ENCODE data around the gene CELF3.
"Not testable (repeated sequence)": the region's sequence is repeated elsewhere in the genome, so short reads cannot be mapped to it uniquely, and the experiment has no call there.

Gene CELF3
- total RNA-seq: 0 reads per million in 4 donors

DNA sequence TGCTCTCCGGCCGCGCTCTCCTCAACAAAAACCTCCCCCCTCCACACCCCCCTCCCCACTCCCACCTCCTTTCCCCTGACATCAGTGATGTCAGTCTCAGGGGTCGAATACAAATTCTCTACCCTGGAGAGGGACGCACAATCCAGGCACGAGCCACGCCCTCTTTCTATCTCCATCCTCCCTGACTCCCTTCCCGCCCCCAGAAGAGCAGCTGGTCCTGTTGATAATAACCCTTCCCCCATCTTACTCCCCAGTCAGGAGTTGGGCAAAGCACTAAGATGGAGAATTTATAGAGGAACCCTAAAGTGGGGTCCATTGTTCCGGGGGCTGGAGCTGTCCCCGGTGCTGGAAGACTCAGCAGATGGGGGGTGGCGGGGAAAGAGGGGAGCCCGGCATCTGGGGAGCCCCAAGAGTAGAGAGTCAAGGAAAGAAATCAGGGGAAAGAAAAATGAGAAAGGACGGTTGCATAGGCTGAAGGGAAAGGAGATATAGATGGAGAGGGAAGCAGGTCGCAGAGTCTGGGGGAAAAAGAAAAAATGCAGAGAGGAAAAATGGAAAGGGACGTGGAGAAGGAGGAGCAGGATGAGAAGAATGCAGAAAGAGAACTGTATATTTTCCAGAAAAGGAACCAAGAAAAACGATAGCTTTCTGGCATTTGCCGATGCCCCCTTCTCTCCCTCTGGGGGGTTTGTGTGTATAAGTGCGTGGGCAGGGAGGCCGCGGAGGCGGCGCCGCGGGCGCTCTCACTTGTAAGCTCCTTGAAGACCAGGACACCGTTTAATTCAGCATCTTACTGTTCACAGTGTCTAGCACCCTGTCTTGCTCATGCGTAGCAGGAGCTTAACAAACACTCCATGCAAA lies at the start of gene CELF3:
Gene CELF3, minus strand, starts transcription at position 33 of the 861 bp plus-strand sequence. CDS start 783 bp downstream, outside the sequence.
- peak in 1 of 5 donors; percentile 14 for DNase-seq

DNA sequence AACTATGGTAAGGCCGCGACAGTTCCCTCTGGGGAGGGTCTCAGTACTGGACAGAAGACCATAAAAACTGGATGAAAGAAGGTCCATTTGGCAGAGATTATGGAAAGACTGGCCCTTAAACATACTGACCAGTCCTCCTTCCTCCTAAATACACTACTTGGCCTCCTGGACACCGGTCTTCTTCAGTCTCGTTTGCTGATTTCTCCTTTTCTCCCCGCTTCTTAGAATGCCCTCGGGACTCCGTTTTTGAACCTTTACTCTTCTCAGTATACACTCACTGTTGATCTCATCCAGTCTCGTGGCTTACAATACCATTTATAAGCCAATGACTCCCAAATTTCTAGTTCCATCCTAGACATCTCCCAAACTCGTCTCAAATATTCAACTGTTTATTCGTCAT lies 47.4 kb upstream of the CELF3 start:
- no peak for DNase-seq

DNA sequence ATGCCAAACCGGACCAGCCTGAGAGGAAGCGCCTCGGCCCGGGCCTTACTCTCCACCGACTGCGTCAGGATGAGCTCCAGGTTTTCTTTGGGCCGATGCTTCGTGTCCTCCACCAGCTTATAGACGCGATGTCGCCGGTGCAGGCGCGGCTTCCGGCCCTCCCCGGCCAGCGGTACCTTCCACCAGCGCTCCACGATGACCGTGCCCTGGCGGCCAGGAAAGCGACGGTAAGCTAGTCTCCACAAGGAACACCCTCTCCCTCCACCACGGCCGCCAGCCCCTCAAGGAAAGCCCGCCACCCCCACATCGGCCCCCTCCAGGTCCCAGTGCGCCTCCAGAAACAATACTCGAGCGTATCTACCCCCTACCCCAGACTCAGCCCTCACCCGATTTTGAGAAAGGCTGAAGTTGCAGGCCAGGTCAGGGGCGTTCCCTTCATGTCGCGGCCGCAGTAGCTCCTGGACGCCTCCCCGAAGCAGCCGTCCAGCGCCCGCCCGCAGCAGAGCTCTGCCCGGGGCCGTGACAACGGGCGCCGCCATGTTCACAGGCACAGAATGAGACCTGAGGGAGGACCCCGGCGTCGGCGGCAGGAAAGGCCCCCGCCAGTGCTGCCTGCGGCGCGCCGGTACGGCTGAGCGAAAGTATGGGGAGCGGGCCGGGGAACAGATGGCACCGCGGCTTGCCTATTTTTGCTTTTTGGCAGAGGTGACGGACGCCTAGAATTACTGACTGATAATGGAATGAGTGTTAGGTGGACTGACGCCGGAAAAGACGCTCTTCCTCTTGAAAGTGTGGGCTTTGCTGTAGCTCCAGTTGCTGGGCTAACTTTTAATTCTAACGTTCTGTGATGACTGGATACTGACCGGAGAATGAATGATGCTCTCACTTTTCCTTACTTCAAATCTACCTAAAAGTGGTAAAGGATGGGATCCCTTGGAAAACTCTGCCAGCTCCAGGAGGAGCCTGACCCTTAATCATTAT lies 46.6 kb upstream of the CELF3 start, which contains the start of gene MRPL9:
Gene MRPL9, minus strand, starts transcription at position 556 of the 981 bp plus-strand sequence. Its CDS starts 17 bp downstream, at position 539.
- peak; percentile 58 to 88 (median 76) for DNase-seq

DNA sequence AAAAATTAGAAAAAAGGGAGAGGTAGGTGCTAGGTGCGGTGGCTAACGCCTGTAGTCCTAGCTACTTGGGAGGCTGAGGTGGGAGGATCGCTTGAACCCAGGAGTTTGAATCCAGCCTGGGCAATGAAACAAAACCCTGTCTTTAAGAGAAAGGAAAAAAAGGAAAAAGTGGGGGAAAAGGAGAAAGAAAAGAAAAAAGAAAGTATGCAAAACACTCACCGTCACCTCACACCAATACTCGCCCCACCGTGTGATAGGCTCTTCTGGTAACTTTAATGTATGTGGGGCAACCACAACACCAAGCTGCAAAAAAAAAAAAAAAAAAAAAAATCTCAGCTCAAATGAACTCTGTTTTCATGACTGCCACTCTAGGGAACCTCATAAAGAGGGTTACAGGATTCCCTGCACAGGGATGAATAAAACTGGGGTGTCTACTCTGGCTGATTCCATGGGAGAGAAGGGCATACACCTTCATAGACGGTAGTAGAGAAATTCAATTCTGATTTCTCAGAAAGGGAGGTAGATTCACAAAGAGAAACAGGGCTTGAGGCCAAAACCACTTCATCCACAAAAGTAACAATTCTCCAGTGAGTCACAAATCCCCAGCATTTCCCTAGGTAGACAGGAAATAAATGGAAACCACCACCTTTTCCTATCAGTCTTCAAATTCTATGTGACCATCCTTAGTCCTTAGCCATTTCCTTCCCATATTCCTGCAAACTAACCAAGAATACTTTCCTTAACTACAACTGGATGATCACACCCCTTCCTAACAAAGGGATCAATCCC lies 44.2 kb upstream of the CELF3 start:
- no peak for DNase-seq

DNA sequence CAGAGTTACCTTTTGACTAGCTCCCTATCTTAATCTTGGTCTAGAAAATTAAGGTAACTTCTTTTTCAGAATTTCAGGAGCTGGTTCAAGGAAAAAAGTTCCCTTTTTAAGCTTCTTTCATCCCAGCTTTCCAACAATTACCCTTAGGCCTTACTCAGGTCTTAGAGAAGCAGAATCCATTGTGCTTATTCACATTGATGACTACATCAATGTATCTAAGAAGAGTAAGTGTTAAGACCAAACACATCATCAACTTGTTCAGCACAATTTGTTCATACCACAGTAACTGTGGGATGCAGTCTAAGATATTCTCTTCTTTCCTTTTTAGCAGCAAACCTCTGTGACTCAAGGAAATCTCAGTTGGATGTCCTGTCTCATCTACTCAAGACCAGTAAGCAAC lies 42.6 kb upstream of the CELF3 start:
- DNase-seq: no peak

DNA sequence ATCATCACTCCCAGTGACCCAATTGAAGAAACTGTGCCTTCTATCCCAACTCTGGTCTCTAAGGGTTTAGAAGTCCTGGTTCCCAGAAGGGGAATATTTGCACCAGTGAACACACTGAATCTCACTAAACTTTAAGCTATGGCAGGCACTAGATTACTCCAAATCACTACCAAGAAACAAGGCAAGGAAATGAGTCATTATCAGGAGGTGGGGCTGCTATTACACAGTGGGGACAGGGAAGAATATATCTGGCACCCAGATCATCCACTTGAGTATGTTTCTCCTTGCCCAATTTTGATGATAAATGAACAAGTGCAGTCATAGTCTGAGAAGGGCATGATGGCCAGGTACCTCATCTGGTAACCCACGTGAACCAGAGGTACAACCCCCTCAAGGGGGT lies 39.7 kb upstream of the CELF3 start:
- peak in 1 of 5 donors; percentile 12 for DNase-seq

DNA sequence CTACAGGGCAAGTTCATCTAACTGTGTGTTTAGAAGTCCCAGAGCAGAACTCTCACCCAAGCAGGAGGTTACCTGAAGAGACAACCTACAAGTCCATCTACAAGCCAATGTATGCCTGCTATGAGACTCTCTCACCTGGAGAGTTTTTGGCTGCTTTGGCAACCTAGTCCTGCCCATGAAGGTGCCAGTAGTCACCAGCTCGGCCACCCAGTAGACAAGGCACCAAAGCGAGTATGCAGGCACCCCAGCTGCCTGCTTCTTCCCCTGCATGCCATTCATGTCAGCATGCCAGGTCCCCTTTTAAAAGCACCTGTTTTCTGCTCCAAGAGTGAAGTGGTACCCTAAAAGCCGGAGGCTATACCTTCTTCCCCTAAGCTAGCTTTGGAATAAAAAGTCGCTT lies 24.9 kb upstream of the CELF3 start:
- no peak for DNase-seq

DNA sequence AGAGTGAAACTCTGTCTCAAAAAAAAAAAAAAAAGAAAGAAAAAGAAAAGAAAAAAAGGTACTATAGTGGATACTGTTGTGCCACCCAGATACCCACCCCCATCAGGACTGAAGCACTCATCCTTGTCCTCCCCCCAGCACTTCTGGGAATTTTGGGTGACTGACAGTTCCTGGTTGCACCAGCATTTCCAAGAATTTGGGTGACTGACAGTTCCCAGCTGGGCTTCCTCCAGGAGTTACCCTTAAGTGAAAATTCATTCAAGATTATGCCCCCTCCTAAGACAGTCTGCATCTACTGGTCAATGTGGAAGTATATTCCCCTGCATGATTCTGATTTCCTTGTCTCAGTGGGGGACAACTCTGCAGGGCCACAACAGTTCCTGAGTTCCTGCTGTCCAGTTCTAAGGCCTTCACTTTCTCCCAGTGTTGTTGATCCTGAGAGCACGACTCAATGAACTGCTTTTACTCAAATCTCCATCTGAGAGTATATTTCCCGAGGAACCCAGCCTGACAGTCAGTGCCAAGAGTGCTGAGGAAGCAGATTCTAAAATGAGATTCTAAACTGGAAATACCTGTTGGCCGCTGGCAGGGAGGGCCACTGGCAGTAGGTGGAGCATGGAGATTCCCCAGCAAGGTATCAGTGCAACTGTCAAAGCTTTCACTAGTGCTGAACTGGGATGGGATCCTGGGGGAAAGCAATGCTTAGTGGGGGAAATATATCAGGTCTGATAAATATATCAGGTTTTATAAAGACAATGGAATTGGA lies 23.2 kb upstream of the CELF3 start:
- no peak for DNase-seq

DNA sequence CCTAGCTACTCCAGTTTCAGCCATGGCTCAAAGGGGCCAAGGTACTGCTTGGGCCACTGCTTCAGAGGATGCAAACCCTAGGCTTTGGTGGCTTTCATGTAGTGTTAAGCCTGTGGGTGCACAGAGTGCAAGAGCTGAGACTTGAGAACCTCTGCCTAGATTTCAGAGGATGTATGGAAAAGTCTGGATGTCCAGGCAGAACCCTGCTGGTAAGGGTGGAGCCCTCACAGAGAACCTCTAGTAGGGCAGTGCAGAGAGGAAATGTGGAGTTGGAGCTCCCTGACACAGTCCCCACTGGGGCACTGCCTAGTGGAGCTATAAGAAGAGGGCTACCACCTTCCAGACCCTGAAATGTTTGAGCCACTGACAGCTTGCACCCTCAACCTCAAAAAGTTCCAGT lies 20.9 kb upstream of the CELF3 start:
- no peak for DNase-seq

DNA sequence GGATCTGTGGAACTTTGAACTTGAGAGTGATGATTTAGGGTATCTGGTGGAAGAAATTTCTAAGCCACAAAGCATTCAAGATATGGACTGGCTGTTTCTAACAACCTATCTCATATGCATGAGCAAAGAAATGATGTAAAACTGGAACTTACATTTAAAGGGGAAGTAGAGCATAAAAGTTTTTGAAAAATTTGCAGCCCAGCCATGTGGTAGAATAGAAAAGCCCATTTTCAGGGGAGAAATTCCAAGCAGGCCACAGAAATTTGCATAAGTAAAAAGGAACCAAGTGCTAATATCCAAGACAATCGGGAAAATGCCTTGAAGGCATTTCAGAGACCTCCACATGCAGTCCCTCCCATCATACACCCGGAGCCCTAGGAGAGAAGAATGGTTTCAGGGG lies 20.4 kb upstream of the CELF3 start:
- no peak for DNase-seq

DNA sequence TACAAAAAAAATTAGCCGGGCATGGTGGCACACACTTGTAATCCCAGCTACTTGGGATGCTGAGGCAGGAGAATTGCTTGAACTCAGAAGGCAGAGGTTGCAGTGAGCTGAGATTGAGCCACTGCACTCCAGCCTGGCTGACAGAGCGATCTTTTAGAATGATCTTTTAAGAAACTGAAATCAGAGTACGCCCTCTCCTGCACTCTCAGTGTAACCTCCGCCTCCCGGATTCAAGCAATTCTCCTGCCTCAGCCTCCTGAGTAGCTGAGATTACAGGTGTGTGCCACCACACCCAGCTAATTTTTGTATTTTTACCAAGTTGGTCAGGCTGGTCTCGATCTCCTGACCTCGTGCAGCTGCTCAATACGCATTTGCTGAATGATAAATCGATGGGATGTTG lies 17.4 kb upstream of the CELF3 start:
- not testable (repeated sequence) for DNase-seq

DNA sequence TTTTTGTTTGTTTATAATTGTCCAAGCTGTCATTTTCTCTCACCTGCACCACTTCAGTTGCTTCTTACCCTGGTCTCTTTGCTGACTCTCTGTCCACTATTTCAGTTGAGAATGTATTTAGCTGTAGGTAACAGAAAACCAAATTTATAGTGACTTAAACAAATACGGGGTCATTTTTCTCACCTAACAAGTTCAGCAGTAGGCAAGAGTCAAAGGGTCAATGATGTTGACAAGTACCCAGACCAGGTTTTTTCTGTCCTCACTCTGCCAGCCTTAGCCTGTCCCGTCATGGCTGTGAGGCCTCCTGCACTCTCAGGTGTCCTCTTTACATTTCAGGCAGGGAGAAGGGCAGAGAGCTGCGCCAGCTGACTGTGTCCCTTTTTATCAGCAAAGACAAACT lies 16.5 kb upstream of the CELF3 start:
- DNase-seq: no peak

DNA sequence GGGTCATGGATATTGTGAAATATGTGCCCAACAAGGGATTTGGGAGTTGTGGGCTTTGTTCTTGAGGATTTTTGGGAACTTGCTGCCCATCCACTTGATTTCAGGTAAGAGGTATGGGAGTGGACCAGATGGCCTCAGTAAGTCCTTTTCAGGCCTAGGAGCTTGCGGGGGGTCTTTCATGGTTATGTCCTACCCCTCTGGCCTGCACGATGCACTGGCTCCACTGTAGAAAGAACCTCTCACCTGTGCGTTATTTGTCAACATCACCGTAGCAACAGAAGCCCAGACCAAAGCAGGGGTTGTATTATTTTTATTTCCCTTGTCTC lies 13.3 kb upstream of the CELF3 start:
- DNase-seq: no peak

DNA sequence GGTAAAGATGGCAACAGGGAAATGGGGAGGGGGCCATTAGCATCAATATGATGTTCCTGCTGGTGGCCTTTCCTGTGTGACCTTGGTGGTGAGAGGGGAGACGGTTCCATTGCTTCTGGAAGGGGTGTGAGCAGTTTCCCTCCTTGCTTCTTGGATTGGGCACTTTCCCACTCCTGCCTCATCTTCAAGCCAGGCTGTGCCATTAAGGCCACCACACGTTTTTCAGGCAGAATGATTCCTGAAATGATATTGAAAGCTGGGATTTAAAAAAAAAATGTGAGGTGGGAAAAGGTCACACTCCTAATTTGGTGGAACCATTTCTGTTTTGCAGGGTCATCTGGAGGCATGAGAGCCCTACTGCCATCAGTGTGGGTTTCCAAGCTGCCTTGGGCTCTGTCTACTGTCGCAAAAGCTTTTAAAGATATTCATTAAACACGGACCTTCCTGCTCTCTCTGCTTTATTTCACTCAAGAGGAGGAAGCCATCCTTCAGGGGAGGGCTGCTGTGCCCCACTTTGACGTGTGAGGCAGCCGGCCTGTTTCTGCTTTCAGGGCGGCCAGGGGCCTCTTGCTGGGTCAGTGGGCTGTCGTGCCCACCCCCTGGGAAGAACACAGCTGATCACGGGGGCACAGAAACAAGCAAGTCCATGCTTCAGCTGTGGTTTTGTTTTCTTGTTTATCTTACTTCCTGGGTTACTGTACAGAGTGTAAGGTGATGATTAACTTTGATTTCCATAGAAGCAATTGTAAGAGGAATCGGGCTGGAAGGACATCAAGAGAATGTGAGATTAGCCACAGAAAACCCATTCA lies 12.8 kb upstream of the CELF3 start:
- no peak for DNase-seq

DNA sequence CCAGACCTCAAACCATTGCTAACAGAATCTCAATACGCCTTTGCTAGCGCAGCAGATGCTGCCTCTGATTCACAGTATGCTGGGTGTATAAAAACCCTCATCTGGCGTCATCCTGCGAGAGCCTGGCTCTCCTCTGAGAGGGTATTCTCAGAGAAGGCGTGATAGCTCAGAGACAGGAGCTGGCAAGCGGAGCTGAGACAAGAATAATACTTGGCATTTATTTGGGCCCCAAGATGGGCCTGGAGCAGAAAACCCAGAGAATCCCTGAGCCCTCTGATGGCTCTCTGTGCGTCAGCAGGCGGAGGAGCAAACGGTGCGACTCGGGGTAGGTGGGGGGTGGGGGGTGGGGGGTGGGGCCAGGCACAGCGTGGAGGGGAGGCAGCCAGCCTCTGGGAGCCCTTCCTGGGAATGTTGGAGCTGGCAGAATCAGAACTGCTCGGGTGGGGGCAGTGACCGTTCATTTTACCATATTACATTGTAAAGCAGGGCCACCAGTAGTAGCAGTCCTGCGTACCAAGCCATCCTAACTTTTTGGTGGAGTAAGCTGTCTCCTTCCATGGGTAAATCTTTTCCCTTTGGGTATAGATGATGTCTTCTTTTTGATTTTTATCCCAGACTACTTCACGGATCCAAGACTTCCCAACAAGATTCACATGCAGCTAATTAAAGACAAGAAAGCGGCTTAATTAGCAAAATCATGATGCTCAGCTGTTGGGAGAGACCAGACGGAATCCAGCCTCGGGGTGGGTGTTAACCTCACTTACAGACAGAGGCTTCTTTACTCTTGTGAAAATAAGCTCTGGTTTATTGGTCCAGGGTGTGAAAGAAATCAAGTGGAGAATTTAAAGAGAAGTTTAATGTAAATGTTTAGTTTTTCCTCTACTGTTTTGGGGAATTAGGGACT lies 11.8 kb upstream of the CELF3 start:
- DNase-seq: no peak

DNA sequence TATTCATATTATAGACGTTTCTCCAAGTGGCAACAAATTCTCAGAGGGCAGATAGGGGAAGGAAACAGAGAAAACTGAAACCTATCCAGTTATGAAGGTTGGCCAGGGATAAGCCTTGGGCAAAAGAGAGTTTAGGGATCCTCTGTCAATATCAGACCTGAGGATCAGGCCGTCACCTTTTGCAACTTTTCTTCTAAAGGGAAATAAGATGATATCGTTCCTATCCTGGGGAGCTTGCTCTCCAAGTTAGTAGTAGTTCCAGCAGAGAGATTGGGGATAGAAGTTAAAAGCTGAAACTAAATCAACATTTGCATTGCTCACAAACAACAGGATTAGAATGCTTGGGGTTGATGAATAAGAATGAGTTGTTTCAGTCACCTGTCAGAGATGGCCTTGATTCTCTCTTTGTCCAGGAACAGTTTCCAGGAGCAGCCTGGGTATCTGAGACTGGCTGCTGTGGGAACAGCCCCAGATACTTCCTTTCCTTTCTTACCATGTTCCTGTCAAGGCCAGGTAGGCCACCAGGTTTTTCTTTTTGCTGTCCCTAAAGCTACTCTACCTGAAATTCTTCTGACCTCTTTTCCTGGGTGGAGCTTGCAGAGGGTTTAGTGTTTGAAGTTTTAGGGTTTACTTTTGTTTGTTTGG lies 7.2 kb upstream of the CELF3 start:
- DNase-seq: no peak

DNA sequence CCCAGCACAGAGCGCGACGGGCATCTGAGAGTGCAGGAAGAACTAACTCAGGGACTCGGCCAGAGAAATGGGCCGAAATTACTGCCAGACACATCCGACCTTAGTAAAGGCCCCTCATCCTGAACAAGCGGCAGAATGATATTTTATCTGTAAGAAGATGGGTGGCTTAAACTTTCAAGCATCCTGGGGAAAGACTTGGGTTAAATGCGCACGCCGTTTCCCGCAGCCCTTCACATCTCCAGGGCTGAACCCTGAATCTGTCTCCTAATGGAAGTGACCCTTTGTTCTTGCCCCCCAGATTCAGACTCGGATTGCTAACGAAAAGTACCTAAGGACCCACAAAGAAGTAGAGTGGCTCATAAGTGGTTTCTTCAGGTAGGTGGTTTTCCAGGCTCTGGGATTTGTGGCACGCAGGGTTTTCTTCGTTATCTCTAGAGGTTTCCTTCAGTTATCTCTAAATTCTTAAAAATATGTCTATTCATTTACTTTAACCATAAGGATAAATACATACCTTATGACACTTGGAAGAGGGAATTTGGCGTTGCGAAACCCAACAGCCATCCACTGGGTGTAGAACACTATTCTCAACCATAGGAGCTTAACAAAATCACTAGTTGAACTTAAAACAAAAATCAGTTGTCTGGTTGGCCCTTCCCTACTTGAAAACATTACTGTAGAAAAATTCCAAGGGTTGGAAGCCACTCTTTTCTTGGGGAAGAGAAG lies 5.3 kb upstream of the CELF3 start:
- no peak for DNase-seq

DNA sequence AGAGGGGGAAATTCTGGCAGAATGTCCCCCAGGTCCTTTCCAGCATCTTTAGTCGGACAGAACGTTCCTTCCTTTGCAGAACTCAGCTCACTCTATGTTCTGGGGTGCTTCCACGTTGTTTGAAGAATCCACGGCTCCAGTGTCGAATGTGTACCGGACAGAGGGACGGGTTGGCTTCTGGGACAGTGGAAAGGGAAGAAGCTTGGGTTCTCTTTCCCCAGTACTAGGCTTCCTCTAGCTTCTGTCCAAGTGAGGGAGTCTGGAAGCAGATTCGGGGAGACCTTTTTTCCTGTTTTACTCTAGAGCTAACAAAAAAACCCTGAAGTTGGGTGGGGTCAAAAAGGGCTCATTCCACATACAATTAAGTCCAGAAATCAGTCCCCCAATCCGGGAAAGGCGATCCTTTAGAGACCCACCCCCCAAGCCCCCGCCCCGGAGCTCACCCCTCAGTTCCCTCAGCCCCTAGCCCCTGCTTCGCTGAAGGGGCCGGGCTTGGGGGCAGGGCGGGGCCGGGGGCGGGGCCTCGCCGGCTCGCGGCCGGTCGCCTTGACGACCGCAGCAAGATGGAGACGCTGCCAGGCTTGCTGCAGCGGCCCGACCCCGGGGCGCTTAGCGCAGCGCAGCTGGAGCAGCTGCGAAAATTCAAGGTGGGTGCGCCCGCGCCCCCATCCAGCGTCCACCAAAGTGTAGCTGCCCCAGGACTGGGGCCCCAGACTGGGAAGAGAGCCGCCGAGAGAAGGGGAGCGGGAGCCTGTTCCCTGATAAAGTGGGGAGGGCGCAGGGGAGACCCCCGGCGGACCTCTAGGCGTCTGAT lies 4.6 kb upstream of the CELF3 start, which contains the start of gene RIIAD1:
Gene RIIAD1, plus strand, starts transcription at position 549 of the 814 bp plus-strand sequence. Its CDS starts 15 bp downstream, at position 564.
- DNase-seq: peak in 4 of 5 donors; percentile 20 to 47 (median 33)

Measured in T-helper 1 cell (primary cell).